Suppressor macrophage (primary cell): ENCODE results near the gene TNFSF9.

Source experiments
- DNase-seq, 4 experiments: peaks; one replicate each; pipeline ENCODE4 v3.0.0-alpha.2; 2020 to 2022
- total RNA-seq, 17 experiments: gene quantifications; one replicate each; lab custom pipeline; 2026; ENCODE audit warnings: mixed read lengths in 6 of 17, inconsistent platforms in 3 of 17; lab: John Stamatoyannopoulos, UW

Gene TNFSF9
- total RNA-seq, result 0.95 to 374 (median 2.3) reads per million in 17 experiments

- DNase-seq, result peak; percentile 88 to 95 (median 93)
Observed at GRCh38 chr19:6530386-6531162, at the start of gene TNFSF9. TNFSF9 (plus strand) TSS chr19:6531026; CDS start chr19:6531037, 11 bp downstream.

GRCh38 chr19:6481541-6482342 is 49.1 kb upstream of the TNFSF9 start, which contains the start of gene DENND1C:
DENND1C (minus strand) TSS chr19:6481787; CDS start chr19:6481695, 92 bp downstream.
- DNase-seq, result peak; percentile 60 to 80 (median 68)

- DNase-seq, result no peak
Observed at GRCh38 chr19:6482343-6482686, 48.5 kb upstream of the TNFSF9 start.

DNA sequence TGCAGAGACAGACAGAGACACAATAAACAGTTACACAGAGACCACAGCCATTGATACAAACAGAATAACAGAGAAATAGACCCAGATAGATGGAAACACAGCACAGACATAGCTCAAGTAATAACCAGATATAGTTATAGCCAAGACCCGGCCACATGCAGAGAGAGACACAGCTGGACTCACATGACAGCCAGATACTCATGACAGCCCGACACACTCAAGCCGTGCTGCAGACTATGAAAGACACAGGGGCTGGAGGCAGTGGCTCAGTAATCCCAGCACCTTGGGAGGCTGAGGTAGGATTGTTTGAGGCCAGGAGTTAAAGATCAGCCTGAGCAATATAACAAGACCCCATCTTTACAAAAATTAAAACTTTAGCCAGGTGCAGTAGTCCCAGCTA is 47.6 kb upstream of the TNFSF9 start:
- DNase-seq, result no peak

DNA sequence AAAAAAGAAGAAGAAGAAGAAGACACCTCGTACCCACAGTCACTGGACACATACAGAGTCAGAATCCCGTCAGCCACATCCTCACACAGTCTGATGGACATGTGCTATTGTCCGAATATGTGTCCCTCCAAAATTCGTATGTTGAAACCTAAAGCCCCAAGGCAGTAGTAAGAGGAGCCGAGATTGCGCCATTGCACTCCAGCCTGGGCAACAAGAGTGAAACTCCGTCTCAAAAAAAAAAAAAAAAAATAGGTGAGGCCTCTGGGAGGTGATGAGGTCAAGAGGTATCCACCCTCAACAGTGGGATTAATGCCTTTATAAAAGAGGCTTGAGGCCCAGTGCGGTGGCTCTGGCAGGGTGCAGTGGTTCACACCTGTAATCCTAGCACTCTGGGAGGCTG is 46.6 kb upstream of the TNFSF9 start:
- no peak for DNase-seq

- DNase-seq, result no peak
Observed at GRCh38 chr19:6484831-6485230, 46.0 kb upstream of the TNFSF9 start.

GRCh38 chr19:6489278-6490061 is 41.4 kb upstream of the TNFSF9 start:
- DNase-seq, result no peak

GRCh38 chr19:6490134-6490533 is 40.7 kb upstream of the TNFSF9 start:
- DNase-seq, result no peak

DNA sequence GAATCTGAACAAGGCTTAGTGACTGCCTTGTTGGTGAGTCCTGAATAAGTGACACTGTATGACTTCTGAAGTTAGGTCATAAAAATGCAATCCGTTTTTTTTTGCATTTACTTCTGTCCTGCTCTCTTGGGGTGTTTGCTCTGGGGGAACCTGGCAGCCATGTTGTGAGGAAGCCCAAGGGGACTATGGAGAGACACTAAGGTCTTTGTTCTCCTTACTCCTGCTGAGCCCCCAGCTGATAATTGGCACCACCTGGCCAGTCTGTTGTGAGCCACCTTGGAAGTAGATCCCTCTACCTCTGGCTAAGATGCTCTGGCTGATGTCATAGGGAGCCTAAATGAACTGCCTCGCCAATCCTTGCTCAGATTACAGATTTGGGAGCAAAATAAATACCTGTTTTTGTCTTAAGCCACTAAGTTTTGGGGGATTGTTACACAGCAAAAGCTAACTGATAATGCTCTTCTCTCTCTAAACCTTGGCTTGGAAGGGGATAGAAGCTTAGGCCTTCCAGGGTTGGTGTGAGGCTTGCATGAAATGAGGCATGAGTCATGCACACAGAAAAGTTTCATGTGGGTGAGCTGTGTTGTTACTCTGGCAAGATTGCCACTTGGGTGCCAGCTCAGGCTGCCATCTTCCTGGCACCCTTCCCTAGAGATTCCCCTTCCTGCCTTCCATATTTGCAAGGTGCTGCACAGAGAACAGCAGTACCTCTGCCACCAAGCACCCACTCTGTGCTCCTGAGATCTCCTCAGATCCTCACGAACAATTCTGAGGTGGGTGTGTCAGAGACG is 38.8 kb upstream of the TNFSF9 start:
- DNase-seq, result no peak

GRCh38 chr19:6494438-6495036 is 36.3 kb upstream of the TNFSF9 start:
- DNase-seq, result no peak

- DNase-seq, result no peak
Observed at GRCh38 chr19:6495947-6496346, 34.9 kb upstream of the TNFSF9 start.

DNA sequence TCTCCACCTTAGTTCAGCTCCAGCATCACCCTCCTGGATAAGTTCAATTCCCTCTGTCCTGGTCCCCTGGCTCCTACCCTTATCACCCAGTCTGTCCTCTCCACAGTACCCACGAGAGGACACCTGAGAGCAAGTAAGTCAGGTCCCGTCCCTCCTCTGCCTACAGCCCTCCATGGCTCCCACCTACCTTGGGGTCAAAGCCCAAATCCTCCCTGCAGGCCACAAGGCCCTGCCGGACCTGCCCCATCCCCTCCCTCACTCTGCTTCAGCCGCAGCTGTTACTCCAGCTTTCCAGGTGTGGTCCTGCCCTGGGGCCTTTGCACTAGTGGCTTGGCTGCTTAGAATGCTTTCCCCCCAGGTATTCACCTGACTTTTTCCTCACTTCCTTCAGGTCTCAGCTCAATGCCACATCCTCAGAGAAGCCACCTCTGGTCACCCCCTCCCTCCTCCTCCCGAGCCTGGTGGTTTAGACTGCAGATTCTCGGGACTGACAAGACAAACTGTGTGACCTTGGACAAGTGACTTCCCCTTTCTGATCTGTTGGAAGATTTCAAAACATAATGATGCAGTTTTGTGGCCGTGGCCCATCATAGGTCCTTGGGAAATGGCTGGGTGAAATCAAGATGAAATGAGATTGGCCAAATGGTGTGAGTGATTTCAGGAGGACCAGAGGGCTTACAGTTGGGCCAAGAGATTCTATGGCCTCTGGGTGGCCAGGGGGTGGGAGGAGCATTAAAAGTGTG is 32.4 kb upstream of the TNFSF9 start:
- DNase-seq, result peak; percentile 83 to 92 (median 84)

GRCh38 chr19:6499052-6499790 is 31.6 kb upstream of the TNFSF9 start:
- DNase-seq, result no peak

DNA sequence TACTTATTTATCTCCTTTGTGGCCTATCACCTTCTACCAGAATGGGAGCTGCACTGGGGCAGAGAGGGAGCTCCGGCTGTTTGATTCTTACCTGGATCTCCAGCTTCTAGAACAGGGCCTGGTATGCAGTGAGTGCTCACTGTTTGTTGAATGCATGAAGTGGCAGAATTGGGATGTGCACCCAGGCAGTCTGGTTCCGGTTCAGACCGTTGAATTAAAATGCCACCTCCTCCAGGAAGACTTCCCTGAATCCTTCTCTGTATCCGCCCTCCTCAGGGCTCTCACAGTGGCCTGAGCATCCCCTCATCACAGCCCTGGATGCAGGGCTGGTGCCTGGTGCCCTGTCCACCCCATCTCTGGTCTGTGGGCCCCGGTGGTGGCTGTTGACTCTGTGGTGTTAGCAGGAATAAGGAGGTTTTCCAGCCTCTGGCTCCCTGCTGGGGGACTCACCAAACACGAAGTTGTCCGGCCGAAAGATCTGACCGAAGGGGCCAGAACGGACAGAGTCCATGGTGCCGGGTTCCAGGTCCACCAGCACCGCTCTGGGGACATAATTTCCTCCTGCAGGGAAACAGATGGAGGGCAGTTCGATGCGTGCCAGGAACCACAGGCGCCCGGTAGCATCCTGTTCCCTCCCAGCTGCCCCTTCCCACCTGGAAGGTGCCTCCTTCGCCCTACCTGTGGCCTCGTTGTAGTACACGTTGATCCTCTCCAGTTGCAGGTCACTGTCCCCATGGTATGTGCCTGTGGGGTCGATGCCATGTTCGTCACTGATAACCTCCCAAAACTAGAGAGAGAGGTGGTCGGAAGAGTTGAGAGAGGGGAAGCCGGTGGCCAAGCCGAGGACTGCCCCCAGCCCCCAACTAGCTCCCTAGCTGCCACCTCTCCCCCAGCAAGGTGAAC is 29.7 kb upstream of the TNFSF9 start:
- DNase-seq, result no peak

- DNase-seq, result peak in 1 of 4 experiments; percentile 29
Observed at GRCh38 chr19:6501740-6502648, 28.8 kb upstream of the TNFSF9 start, which contains the start of gene TUBB4A. TUBB4A (minus strand) TSS chr19:6502309; CDS start chr19:6502212, 97 bp downstream.

- DNase-seq, result no peak
Observed at GRCh38 chr19:6503407-6504201, 27.2 kb upstream of the TNFSF9 start.
